GM18505 (cell line): ENCODE data around the gene FAM107B.

ENCODE experiments used
- ATAC-seq: cut with Tn5 transposase; IDR thresholded peaks from one replicate; pipeline ENCODE4 v1.9.1; 2021; ENCODE audit not compliant: unreplicated experiment
- POLR2A ChIP-seq: IDR thresholded peaks from 4 replicates; pipeline ENCODE4 v1.6.1; 2011; ENCODE audit warnings: borderline replicate concordance; ENCODE audit not compliant: insufficient read depth, insufficient read length; ENCODE audit errors: extremely low read depth

The FAM107B gene

DNA sequence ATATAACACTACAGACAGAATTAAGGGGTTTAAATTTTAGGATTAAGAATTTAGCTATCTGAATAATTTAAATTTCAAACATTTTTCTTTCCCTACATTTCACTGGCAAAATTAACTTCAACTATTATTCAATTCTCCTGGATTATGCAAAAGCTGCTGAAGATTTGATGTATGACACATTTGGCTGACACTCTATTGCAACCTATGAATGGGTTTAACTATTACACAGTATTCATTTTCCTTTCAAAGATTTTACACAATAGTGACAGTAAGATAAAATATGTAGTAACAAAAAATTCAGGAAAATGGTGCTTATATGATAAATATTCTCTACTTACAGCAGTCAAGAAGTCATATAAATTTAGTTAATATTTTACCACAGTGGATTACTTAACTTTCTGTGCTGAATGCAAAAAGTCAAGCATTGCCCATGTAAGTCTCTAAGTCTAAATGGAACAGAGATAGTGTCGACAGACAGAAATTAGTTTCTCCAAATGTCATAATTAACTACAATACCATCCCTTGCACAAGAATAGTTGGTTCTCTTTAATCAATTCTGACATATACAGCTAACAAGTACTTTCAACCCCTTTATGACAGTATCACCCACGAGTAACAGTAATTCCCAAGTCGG, 249.9 kb downstream of the FAM107B start:
- no peak for TF ChIP-seq POLR2A
- ATAC-seq, result no peak

DNA sequence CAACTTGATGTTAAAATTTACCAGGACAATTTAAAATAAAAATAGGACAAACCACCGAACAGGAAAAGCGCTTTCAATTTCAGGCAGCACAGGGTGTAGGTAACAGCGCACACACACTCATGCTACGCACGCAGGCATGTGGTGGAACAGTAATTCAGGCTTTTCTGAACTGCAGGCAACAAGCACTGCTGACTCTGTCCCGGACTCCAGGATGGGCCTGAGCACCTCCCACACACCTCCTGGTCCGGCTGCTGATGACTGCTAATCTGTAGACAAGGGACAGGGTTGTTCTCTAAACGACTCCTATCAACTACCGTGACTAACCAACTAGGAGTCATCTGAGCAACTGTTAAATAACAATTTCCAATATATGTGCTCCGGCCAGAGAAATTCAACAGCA, 251.4 kb downstream of the FAM107B start:
- no peak for TF ChIP-seq POLR2A
- ATAC-seq, result no peak

DNA sequence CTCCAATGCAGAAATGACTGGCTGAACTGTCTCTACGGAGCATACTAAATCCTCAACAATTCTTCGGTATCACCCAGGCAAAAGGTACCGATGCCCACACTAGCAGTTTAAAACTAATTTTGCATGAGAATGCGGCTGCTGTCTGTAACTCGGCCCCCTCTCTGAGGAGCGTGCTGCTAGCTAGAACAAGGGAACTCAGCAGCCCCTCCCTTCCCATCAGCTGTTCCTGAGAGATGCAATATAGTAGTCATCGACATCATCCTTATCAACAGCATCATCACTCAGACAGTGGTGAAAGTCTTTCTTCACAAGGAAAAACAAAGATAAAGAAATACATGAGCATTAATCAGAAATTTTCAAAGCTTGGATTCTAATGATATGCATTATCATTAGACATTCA, 254.9 kb downstream of the FAM107B start:
- ATAC-seq, result no peak
- no peak for TF ChIP-seq POLR2A

DNA sequence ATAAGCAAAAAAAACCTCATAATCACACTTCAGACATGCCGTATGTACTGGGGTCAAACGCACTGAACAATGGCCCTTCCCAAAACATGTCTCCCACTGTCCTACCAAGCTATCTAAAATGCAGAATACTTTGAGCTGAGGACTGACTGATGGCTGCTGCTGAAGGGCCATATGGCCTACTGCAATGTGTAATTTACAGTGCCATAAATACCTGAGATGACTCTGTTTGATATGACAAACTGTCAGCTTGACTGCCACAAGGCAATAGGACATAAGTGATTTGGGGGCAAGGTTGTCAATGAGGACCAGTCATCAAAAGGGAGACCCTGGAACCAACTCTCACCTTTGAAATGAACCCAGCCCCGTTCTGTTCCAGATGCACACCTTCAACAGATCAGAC, 256.5 kb downstream of the FAM107B start:
- no peak for ATAC-seq
- TF ChIP-seq POLR2A, result no peak

DNA sequence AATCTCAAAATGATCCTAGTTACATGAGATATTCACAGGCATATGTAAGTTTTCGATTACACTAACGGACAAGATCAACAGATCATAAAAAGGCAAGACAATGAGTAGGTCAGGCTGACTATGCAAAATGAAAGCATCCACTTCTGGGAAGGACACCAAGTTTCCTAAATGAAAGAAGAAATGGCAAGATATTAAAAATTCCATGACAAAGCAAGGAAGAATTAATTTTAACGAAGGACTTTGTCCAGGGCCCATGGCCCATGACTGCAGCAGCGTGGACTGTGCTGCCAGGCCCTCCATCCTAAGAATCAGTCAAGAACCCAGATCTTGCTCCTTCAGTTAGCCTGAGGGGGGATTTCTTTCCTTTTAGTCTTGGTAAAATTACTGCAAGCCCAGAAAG, 261.6 kb downstream of the FAM107B start:
- ATAC-seq, result no peak
- TF ChIP-seq POLR2A, result no peak

DNA sequence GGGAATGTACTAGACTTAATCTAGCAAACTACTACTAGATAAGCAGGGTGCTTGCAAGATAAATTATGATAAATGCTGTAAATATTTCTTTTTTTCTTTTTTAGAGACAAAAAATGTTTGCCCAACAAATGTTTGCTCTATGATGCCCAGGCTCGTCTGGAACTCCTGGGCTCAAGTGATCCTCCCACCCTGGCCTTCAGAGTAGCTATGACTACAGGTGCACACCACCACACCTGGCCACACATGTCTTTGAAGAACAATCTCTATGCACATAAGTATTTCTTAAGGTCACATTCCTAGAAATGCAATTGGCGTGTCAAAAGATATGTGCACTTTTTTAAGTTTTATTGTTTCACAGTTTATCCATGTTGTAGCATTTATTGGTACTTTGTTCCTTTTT, 264.4 kb downstream of the FAM107B start:
- TF ChIP-seq POLR2A, result no peak
- no peak for ATAC-seq

DNA sequence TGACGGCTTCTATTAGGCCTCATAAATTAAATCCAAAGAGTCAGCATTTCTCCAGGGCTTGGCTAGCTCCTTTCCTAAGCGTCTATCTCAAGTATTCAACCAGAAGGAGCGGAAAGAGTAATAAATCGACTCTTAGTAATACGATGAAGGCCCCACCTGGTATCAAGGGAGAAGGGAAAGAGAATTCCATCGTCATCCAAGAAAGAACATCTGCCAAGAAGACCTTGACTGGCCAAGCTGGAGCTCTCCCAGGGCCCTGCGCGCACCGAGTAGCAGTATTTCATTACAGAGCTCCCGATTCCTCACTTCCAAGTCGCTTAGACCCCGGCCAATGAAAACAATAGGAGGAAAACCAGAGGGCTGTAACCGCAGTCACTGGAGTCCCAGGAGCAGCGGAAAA, 266.0 kb downstream of the FAM107B start:
- no peak for TF ChIP-seq POLR2A
- ATAC-seq, result no peak

DNA sequence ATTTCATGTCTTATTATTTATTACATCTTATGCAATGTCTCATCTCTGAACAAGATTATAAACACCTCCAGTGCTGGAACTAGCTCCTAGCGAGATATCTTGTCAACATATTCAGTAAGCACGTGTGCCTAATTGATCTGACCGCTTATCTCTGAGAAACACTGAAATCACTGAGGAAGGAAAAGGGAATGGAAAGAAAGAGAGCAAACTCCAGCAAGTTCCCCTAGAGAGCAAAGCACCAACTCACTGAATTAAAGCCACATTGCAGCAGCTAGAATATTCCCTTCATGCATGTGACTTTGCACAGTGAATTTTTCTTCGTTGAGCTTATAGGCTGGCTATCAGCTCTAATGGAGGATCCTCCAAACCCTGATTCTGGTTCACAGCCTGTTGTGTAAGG, 266.9 kb downstream of the FAM107B start:
- ATAC-seq, result no peak
- no peak for TF ChIP-seq POLR2A

DNA sequence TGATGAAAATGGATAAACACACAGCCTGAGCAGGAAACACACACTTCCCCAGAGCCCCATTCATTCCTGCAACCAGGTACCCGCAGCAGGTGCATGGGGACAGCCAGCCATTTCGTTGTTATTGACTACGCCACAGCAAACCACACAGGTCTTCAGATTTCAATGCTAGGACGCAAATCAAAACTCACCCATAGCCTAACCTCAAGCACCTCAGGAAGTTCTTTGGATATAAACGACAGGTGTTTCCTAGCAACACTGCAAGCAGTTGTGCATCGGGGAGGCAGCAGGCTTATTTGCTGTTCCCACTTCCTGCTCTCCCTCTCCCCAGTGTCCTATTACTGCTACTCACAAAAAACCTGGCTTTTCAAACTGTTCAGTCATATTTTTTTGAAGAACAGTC, 267.5 kb downstream of the FAM107B start:
- no peak for ATAC-seq
- no peak for TF ChIP-seq POLR2A

DNA sequence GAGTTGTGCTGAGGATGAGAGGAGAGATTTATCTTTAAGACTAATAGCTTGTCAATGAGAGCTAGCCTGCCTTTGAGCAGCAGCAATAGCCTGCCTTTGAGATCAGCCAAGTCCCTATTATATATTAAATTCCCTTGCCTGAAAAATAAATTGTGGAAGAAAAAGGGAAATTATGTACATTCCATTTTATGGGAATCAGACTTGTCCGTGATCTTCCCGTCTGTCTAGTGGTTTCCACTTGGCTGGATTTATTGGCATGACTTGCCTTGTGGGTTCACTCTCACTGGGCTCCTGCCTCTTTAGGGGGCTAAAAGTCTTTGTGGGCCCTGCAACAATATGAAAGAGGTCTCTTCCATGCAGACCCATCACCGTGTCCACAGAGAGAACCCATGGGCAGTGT, 272.3 kb downstream of the FAM107B start:
- ATAC-seq, result no peak
- TF ChIP-seq POLR2A, result no peak

DNA sequence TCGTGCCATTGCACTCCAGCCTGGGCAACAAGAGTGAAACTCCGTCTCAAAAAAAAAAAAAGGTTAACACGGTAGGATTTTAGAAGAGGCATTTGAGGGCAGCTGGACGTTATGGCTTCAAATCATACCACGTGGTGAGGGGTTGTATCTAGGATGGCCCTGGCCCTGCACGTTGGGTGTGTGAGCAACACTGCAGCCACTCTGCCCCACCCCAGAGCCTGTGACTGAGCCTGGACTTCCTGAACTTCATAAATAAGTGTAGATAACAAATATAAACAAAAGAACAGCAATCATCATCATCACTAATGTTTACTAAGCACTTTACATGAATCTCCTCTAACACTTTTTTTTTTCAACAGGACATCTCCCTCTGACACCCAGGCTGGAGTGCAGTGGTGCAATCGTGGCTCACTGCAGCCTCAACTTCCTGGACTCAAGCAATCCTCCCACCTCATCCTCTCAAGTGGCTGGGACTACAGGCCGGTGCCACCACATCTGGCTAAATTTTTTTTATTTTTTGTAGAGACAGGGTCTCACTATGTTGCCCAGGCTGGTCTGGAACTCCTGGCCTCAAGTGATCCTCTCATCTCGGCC, 274.4 kb downstream of the FAM107B start:
- TF ChIP-seq POLR2A, result no peak
- ATAC-seq, result no peak

DNA sequence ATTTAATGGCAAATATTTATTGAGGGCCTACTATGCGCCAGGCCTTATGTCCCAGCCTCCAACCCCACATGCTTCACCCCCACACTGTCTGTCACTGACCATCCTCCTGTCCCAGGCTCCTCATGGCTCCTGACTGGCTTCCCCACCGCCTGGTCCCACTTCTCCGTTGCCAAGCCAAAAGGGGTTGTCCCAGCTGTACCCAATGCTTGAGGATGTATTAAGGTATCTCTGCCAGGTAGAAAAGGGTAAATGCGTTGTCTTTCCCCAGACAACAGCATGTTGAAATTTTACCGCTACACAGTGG, 275.1 kb downstream of the FAM107B start:
- no peak for TF ChIP-seq POLR2A

DNA sequence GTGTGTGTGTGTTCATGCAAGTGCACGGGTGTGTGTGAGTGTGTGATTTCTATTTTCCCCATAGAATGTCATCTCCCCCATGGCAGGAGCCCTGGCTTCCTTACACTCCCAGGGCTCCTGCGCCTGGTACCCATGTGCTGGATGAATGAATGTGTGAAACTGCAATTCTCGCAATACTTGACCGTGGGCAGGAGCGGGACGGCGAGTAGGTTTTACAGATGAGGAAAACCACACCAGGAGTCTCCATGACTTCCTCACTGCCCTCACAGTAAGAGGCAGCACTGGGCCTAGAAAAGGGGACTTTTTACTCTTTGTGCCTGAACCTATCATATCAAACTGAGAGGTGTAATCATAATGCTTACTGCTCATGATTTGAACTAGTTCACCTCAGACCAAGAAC, 276.4 kb downstream of the FAM107B start:
- TF ChIP-seq POLR2A, result no peak
- no peak for ATAC-seq

More for the DNA sequence above, 275.1 kb downstream of the FAM107B start:
- no peak for ATAC-seq

DNA sequence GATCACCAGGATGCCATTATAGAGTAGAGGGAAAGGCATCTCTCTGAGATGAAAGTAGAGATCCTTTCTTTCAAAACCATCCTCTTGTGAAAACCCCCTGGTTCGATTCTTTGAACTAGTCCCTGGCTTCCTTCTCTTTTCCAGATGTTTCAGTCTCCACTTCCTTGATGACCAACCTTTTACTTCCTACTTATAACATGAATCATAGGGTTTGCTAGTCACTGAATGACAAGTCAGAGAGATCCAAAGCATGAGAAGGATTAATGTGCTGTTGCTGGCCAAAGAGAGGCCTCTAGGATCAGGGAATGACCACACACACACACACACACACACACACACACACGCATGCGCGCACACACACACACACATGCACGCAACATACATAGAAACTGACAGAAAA, 282.9 kb downstream of the FAM107B start:
- ATAC-seq, result no peak
- TF ChIP-seq POLR2A, result no peak
